ENCODE data around the gene HPS3.
A peak's percentile ranks its signal among the peaks of the same experiment; 100 is the strongest.
"Not testable (repeated sequence)": the region's sequence is repeated elsewhere in the genome, so short reads cannot be mapped to it uniquely, and the experiment has no call there.

Gene HPS3

DNA sequence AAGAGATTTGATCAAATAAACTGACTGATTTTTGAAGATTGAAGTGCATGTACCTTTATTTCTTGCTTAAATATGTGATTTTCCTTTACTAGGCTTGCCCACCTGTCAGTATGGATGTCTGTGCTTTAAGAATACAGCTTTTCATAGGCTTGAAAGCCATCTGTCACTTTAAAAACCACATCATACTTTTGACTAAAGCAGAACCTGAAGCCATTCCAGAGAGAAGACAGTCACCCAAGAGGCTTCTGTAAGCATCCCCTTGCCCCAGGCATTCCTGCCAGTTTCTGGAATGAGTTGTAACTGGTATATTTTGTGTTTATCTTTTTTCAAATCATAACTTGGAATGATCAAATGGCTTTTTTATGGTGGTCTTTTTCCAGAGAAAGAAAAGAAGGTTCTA lies 24.0 kb downstream of the HPS3 start:
- no peaks in the 10 kb centered on the region for H3K9me3 Mint-ChIP-seq
- no peak overlapping the region for H3K27ac Mint-ChIP-seq
- ATAC-seq (no peak), DNase-seq (ENCODE audit: low spot score in 2 of 2) (no peak)
- peaks cover 77% of the 10 kb centered on the region for H3K36me3 Mint-ChIP-seq
- peaks cover 23% of the 10 kb centered on the region for H3K4me1 Mint-ChIP-seq
- no peak overlapping the region for H3K4me3 Mint-ChIP-seq

DNA sequence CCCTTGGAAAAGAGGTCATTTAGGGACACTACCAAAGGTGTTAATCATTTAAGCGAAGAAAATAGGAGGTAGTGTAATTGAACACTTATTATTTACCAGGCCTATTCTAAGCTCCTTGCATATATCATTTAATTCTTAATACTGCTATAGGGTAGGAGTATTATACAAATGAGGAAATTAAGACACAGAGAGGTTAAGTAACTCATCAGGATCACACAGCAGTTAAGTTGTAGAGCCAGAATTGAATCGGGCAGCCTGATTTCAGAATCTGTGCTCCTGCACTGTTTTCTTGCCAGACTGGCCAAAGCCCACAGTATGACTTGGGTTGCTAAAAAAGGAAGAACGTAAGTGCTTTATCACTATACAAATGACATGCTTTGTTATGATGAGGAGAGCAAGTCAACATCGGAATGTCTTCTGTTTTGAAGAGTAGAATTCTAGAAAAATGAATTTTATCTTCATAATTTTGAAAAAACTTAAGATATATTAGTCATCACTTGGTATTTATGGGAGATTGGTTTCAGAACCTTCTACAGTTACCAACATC lies 31.4 kb downstream of the HPS3 start:
- H3K4me3 Mint-ChIP-seq, result no peak overlapping the region
- ATAC-seq (no peak), DNase-seq (ENCODE audit: low spot score in 2 of 2) (no peak)
- peaks cover 98% of the 10 kb centered on the region for H3K36me3 Mint-ChIP-seq
- no peaks in the 10 kb centered on the region for H3K9me3 Mint-ChIP-seq
- no peaks in the 10 kb centered on the region for H3K4me1 Mint-ChIP-seq
- no peak overlapping the region for H3K27ac Mint-ChIP-seq

DNA sequence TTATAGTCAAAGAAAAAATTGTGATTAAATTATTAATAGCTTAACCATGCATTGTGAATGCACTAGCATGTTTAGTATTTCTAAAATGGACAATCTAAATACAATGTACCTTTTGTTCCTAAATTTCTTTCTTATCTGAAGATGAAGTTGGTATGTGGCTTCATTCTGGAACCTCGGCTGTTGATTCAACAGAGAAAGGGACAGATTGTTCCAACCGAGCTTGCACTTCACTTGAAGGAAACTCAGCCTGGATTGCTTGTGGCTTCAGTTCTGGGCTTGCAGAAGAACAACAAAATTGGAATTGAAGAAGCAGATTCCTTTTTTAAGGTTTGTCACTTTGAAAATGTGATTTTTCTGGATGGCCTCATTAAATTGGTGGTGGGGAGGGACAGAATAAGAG lies 32.6 kb downstream of the HPS3 start:
- H3K27ac Mint-ChIP-seq, result no peak overlapping the region
- no peak for DNase-seq (ENCODE audit: low spot score in 2 of 2)
- no peaks in the 10 kb centered on the region for H3K4me1 Mint-ChIP-seq
- no peak overlapping the region for H3K4me3 Mint-ChIP-seq
- peaks cover 98% of the 10 kb centered on the region for H3K36me3 Mint-ChIP-seq
- no peak for ATAC-seq
- no peaks in the 10 kb centered on the region for H3K9me3 Mint-ChIP-seq

DNA sequence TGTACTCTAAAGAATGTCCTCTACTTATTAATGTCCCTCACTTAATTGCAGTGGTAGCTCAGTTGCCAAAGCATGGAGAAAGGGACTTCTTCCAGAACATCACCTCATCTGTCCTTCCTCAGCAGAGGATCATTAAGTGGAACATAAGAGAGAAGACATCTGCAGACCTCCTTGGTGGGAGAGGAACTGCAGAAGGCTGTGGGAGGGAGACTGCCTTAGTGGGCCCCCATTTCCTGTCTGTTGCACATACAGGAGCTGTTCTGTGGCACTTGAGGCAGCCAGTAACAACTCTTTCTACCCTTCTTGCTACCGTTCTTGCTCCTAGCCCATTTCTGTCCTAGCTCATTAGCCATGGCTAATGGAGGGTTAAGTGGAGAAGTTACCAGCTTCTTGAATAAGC lies 33.6 kb downstream of the HPS3 start:
- Mint-ChIP-seq H3K36me3 (peaks cover 100% of the 10 kb centered on the region), H3K4me1 (no peaks in the 10 kb centered on the region), H3K9me3 (no peaks in the 10 kb centered on the region), H3K4me3 (no peak overlapping the region), H3K27ac (no peak overlapping the region)
- ATAC-seq, result no peak
- no peak for DNase-seq (ENCODE audit: low spot score in 2 of 2)

DNA sequence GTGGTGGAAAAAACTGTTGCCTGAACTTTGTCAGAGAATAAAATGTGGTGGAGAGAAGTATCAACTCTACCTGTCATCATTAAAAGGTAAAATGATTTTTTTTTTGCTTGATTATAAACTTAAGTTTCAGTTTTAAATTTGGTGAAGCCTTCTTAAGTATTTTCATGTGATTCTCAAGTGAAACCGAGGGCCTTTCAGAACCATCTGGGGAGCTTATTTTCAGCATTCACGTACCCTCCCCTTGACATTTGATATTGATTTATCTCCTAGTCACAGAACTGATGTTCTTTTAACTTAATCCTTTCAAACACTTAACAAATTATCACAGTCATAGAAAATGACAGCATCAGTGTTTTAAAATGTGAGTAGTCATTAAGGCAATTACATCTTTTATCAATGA lies 38.5 kb downstream of the HPS3 start:
- ATAC-seq, result no peak
- no peaks in the 10 kb centered on the region for H3K9me3 Mint-ChIP-seq
- DNase-seq (ENCODE audit: low spot score in 2 of 2), result no peak
- no peak overlapping the region for H3K4me3 Mint-ChIP-seq
- H3K36me3 Mint-ChIP-seq, result peaks cover 96% of the 10 kb centered on the region
- H3K4me1 Mint-ChIP-seq, result no peaks in the 10 kb centered on the region
- H3K27ac Mint-ChIP-seq, result no peak overlapping the region

DNA sequence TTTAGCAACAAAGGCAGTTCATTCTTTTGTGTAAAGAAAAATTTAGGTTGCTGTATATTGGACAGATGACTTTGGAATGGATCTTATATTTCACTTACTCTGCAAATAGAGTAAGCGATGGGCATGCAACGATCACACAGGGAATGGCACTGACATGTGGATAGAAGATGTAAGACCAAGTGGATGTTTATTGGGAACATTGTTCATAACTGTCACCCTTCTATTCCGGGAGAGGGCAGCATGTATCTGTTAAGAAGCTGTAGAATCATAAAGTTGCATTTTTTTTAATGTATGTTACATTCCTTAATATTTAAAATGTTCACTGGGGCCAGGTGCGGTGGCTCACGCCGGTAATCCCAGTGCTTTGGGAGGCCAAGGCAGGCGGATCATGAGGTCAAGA lies 41.2 kb downstream of the HPS3 start:
- H3K4me1 Mint-ChIP-seq, result peaks cover 15% of the 10 kb centered on the region
- H3K36me3 Mint-ChIP-seq, result peaks cover 90% of the 10 kb centered on the region
- no peak overlapping the region for H3K4me3 Mint-ChIP-seq
- no peak overlapping the region for H3K27ac Mint-ChIP-seq
- H3K9me3 Mint-ChIP-seq, result no peaks in the 10 kb centered on the region
- no peak for DNase-seq (ENCODE audit: low spot score in 2 of 2)
- ATAC-seq, result no peak

DNA sequence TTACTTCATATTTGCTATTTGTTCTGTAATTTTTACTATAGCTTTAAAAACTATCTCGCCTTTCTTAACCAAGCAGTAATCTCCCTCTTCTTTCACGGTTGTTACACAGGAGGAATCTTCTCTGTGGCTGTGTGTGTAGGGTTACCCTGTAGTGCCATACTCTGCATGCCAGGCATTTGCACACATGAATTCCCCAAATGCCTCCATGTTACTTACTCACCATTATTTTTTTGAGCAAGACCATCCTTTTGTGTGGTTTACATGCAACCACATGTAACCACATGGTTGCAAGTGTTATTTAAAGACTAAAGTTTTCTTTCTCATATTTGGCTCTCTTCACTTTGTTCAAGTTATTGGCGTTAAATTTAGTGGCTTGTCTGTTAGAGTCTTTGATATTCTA lies 45.5 kb downstream of the HPS3 start:
- ATAC-seq (peak; percentile 100), DNase-seq (ENCODE audit: low spot score in 2 of 2) (no peak)
- Mint-ChIP-seq H3K27ac (no peak overlapping the region), H3K4me1 (peaks cover 15% of the 10 kb centered on the region), H3K36me3 (peaks cover 53% of the 10 kb centered on the region), H3K4me3 (no peak overlapping the region), H3K9me3 (no peaks in the 10 kb centered on the region)

DNA sequence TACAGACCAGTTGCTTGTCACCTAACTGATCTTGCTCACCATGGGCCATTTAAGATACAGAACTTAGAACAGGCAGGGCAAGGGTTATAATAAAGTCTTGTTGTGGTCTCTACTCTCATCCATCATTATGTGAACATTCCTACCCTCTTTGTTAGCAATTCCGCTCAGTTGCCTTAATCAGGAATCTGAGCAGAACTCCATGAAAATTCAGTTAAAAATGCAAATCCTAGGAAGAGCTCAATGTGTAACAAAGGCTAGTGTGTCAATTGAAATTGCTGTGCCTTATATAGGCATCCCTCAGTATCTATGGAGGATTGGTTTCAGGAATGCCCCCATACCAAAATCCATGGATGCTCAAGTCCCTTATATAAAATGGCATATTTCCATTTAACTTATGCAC lies 47.7 kb downstream of the HPS3 start:
- ATAC-seq (no peak), DNase-seq (ENCODE audit: low spot score in 2 of 2) (no peak)
- H3K9me3 Mint-ChIP-seq, result no peaks in the 10 kb centered on the region
- H3K4me3 Mint-ChIP-seq, result no peak overlapping the region
- H3K36me3 Mint-ChIP-seq, result peaks cover 32% of the 10 kb centered on the region
- peaks cover 15% of the 10 kb centered on the region for H3K4me1 Mint-ChIP-seq
- H3K27ac Mint-ChIP-seq, result no peak overlapping the region

DNA sequence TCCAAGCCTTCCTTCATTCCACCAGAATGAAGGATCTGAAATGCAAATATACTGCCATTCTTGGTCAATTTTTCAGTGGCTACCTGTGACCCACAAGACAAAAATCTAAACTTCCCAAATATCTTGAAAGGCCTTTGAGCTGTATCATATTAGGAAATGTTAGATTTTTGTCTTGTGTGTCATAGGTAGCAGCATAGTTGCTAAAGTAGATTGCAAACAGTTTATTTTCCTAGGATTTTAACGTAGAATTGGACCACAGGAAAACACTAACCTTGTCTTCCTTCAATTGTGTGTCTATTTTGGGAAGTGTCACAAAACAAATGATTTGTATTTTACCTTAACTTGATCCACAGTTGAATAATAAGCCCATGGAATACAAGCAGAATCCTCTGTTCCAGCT lies 49.8 kb downstream of the HPS3 start:
- Mint-ChIP-seq H3K4me1 (peaks cover 12% of the 10 kb centered on the region), H3K36me3 (peaks cover 12% of the 10 kb centered on the region), H3K9me3 (no peaks in the 10 kb centered on the region), H3K4me3 (no peak overlapping the region), H3K27ac (no peak overlapping the region)
- DNase-seq (ENCODE audit: low spot score in 2 of 2) (no peak), ATAC-seq (no peak)

DNA sequence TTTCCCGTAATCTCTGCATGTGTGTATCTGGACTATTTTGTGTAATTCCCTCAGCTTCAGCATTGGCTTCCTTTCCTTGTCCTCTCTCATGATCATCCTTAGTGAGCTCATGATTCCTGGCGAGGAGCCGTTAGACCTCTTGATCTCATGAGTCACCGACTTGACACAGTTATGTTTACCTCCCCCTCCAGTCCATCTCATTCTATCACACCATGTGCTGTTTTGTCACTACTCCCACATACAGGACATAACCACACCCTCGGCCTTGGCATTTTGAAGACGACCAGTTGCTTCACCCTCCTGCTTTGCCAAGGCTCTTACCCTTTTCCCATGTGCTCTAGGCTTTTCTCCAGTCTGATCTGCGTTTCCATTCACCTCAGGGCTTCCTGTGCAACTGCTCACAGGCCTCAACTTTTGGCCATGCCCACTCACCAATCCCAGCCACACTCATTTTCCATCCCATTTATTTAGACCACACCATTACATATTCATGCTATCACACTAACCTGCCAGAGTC lies 50.7 kb downstream of the HPS3 start:
- no peaks in the 10 kb centered on the region for H3K9me3 Mint-ChIP-seq
- peak; percentile 70 for ATAC-seq
- H3K4me1 Mint-ChIP-seq, result peaks cover 3% of the 10 kb centered on the region
- H3K36me3 Mint-ChIP-seq, result peaks cover 8% of the 10 kb centered on the region
- H3K4me3 Mint-ChIP-seq, result no peak overlapping the region
- no peak for DNase-seq (ENCODE audit: low spot score in 2 of 2)
- H3K27ac Mint-ChIP-seq, result no peak overlapping the region

DNA sequence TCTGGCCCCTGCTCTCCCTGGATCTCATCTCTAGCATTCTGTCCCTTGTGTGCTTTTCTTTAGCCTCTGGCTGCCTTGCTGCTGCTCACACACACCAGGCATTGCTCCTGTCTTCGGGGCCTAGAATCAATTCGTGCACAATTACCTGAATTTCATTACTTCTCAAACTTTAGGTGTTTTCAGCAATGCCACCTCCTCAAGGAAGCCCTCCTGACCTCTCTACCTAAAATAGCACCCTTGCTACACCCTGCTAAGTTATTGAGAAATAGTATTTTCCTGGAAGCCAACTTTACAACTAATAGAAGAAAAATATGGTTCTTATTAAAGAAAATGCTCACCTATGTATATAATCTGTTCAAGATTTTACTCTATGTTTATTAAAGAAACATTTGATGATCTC lies 51.7 kb downstream of the HPS3 start:
- Mint-ChIP-seq H3K27ac (no peak overlapping the region), H3K9me3 (no peaks in the 10 kb centered on the region), H3K4me3 (no peak overlapping the region), H3K36me3 (no peaks in the 10 kb centered on the region), H3K4me1 (no peaks in the 10 kb centered on the region)
- DNase-seq (ENCODE audit: low spot score in 2 of 2) (no peak), ATAC-seq (no peak)

DNA sequence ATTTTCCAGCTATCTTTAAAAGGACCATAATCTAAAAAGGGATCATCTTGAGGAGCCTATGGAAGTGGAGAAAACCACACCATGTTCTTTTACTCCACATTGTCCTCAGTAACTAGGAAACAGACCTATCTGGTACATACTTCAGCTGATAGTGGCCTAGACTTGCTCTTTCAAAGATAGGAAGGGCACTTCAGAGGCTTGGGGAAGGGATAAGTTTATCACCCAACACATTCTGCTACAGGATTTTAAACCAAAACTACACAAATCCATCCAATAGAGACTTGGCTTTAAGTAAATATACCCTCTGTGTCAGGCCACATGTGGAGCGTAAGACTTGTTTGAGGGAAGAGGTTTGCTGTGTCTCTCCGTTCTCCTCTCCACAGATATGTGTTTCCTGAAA lies 56.8 kb downstream of the HPS3 start:
- ATAC-seq (no peak), DNase-seq (ENCODE audit: low spot score in 2 of 2) (no peak)
- H3K36me3 Mint-ChIP-seq, result no peaks in the 10 kb centered on the region
- H3K27ac Mint-ChIP-seq, result no peak overlapping the region
- H3K9me3 Mint-ChIP-seq, result no peaks in the 10 kb centered on the region
- no peak overlapping the region for H3K4me3 Mint-ChIP-seq
- H3K4me1 Mint-ChIP-seq, result no peaks in the 10 kb centered on the region

DNA sequence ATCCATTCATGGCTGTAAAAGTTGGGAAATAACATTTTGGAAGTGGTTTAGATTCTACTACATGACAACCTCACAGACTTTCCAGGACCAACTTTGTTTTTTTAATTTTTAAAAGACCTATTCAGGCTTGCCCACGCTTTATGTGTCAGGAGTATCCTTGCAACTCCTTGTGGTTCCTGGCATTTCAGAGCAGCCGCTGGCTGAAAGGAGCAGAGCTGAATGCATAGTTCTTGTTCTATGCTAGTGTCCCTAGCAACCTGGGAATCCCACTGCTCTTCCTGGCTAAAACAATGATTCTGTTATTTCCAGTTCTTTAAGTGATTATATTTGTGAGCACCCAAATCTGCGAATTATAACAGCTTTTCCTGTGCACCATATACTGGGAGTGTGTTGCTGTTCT lies 57.3 kb downstream of the HPS3 start:
- H3K4me1 Mint-ChIP-seq, result no peaks in the 10 kb centered on the region
- H3K36me3 Mint-ChIP-seq, result no peaks in the 10 kb centered on the region
- no peak overlapping the region for H3K27ac Mint-ChIP-seq

DNA sequence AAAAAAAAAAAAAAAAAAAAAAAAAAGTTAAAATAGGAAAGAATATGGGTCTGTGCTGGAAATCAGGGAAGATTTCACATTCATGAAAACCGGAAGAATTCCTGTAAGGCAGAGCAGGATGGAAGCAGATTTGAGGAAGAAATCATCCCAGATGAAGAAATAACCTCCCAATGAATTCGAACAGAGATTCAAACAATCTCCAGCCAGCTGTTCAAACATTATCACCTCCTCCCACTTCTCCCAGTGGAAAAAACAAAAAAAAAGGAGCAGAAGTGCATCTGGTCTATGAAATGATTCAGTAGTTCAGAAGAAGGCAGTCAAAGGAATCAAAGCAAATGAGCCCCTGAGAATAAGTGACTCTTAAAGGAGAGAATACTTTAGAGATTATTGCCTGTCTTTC lies 59.1 kb downstream of the HPS3 start:
- DNase-seq (ENCODE audit: low spot score in 2 of 2), result no peak

More for the DNA sequence above, 57.3 kb downstream of the HPS3 start:
- Mint-ChIP-seq H3K4me3 (no peak overlapping the region), H3K9me3 (no peaks in the 10 kb centered on the region)
- DNase-seq (ENCODE audit: low spot score in 2 of 2) (no peak), ATAC-seq (no peak)

DNA sequence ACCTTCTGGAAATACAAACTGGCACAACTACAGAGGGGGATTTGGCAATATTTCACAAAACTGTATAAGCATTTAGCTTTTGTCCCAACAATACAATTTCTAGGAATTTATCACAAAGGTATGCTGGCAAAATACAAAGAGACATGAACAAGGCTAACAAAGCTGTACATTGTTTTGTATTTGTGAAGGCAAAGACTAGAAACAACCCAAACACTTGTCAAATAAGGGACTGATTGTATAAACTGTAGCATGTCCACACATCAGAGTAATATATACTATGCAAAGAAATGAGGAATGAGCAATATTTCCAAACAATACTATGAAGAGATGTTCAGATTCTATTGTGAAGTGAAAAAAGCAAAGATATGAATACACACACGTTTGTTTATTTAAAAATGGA lies 65.8 kb downstream of the HPS3 start:
- H3K9me3 Mint-ChIP-seq, result no peaks in the 10 kb centered on the region
- no peak overlapping the region for H3K27ac Mint-ChIP-seq
- ATAC-seq, result no peak
- no peaks in the 10 kb centered on the region for H3K4me1 Mint-ChIP-seq
- H3K36me3 Mint-ChIP-seq, result no peaks in the 10 kb centered on the region
- DNase-seq (ENCODE audit: low spot score in 2 of 2), result no peak
- no peak overlapping the region for H3K4me3 Mint-ChIP-seq

More for the DNA sequence above, 59.1 kb downstream of the HPS3 start:
- H3K4me1 Mint-ChIP-seq, result no peaks in the 10 kb centered on the region
- no peak overlapping the region for H3K27ac Mint-ChIP-seq
- ATAC-seq, result no peak
- no peaks in the 10 kb centered on the region for H3K9me3 Mint-ChIP-seq
- no peak overlapping the region for H3K4me3 Mint-ChIP-seq
- H3K36me3 Mint-ChIP-seq, result no peaks in the 10 kb centered on the region

DNA sequence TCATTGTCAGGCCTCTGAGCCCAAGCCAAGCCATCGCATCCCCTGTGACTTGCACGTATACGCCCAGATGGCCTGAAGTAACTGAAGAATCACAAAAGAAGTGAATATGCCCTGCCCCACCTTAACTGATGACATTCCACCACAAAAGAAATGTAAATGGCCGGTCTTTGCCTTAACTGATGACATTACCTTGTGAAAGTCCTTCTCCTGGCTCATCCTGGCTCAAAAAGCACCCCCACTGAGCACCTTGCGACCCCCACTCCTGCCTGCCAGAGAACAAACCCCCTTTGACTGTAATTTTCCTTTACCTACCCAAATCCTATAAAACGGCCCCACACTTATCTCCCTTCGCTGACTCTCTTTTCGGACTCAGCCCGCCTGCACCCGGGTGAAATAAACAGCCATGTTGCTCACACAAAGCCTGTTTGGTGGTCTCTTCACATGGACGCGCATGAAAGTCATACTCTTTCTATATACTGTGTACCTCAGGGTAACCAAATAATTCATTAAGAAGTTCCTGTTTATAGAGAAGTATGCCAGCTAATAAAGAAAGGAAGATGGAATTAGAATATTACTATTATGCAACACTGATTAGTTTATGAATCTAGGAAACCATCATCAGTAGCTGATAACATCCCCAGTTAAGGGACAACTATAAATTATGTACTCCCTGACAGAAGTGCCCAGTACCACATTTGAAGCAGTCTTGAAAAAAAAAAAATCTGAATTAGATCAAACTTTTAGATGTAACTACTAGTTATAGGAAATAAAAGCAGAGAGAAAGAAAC lies 67.6 kb downstream of the HPS3 start:
- H3K36me3 Mint-ChIP-seq; ATAC-seq; H3K4me1 Mint-ChIP-seq; H3K27ac Mint-ChIP-seq; H3K4me3 Mint-ChIP-seq; H3K9me3 Mint-ChIP-seq; DNase-seq (ENCODE audit: low spot score in 2 of 2): not testable (repeated sequence)

Measured in stimulated activated effector memory CD8-positive, alpha-beta T cell treated with anti-CD3 and anti-CD28 coated beads, Interleukin-12 subunit alpha, Interleukin-12 subunit beta, amount 100 ng/mL, for 72 hours (primary cell).